ENCODE measurements around the gene ANKRD44. TPM values are rescaled to one million over a fixed set of nuclear protein-coding genes. Genes with fewer than 3 reads are reported as not detected.

The ANKRD44 gene
- total and polyA plus RNA-seq, 2 of the 8 experiments (the other 6 are each of a cell fraction or from before 2014, with no cell fraction given), result 1.2 to 1.3 TPM

- Histone ChIP-seq H3K23me2 (ENCODE audit: low read depth, low read length) (peaks cover 6% of the 10 kb centered on the region), H4K8ac (ENCODE audit: extremely low read depth, insufficient read depth, low read length) (no peak overlapping the region; the same call in 1 of the 2 replicates), H3K4me3 (ENCODE audit: extremely low read depth in 1 of 4, insufficient read depth in 2 of 4, low read depth in 3 of 4, low read length in 4 of 4) (no peak overlapping the region), H3K9me3 (ENCODE audit: insufficient read depth in 2 of 2, low read depth in 1 of 2, low read length in 1 of 2) (no peaks in the 10 kb centered on the region), H2BK5ac (ENCODE audit: low read depth, low read length) (no peak overlapping the region), H4K5ac (ENCODE audit: insufficient read length, low read depth, low read length) (no peak overlapping the region), H3K27ac (ENCODE audit: low read depth, low read length) (no peak overlapping the region), H2AFZ (ENCODE audit: low read length) (no peak overlapping the region), H2BK15ac (ENCODE audit: low read length) (no peak overlapping the region), H3K79me1 (ENCODE audit: low read depth, low read length) (no peaks in the 10 kb centered on the region), H4K91ac (replicated peaks; ENCODE audit: insufficient read length, low read length) (no peak overlapping the region), H3K36me3 (ENCODE audit: control insufficient read depth in 2 of 4, insufficient read depth in 4 of 4, low read length in 3 of 4) (no peaks in the 10 kb centered on the region), H3K27me3 (replicated peaks in 1 of 4; ENCODE audit: control insufficient read depth in 3 of 4, extremely low read depth in 1 of 4, insufficient read depth in 3 of 4, low read length in 3 of 4) (peaks cover 7 to 18% (median 13%) of the 10 kb centered on the region in 4 experiments; a peak in 6 of 7 replicates), H3K18ac (ENCODE audit: extremely low read depth, low read length) (no peak overlapping the region), H3K79me2 (ENCODE audit: control insufficient read depth in 1 of 2, insufficient read depth in 2 of 2, low read length in 2 of 2) (no peaks in the 10 kb centered on the region), H3K4me2 (ENCODE audit: insufficient read depth in 1 of 2, low read depth in 2 of 2, low read length in 2 of 2) (no peak overlapping the region), H3K9ac (replicated peaks in 1 of 4; ENCODE audit: extremely low read depth in 1 of 4, low read depth in 3 of 4, low read length in 3 of 4) (no peak overlapping the region), H4K20me1 (replicated peaks in 1 of 2; ENCODE audit: control insufficient read depth in 1 of 2, insufficient read depth in 2 of 2, low read length in 2 of 2) (no peaks in the 10 kb centered on the region), H3K56ac (replicated peaks; ENCODE audit: insufficient read length, low read depth, low read length) (no peak overlapping the region), H2BK12ac (ENCODE audit: low read depth, low read length) (no peak overlapping the region), H2AK5ac (ENCODE audit: low read depth, low read length) (no peak overlapping the region), H2BK20ac (ENCODE audit: low read length) (no peak overlapping the region), H2BK120ac (replicated peaks; ENCODE audit: low read depth, low read length) (no peak overlapping the region), H3K4ac (replicated peaks; ENCODE audit: insufficient read length, low read depth, low read length) (no peak overlapping the region), H3K23ac (ENCODE audit: insufficient read length) (no peak overlapping the region), H3K4me1 (replicated peaks in 1 of 4; ENCODE audit: control insufficient read depth in 3 of 4, insufficient read depth in 4 of 4, low read length in 3 of 4) (peaks cover 0 to 3% (median 1%) of the 10 kb centered on the region in 4 experiments; a peak in 4 of 7 replicates), H3K14ac (ENCODE audit: insufficient read length) (no peak overlapping the region)
- ChIA-PET CTCF (ENCODE audit: partially characterized antibody) (interaction anchor here (0.8 to 1.0 kb wide), 3 partner anchors 14 to 224 kb away, joined by 3 read pairs; no protein-coding TSS in a partner anchor), POLR2A (ENCODE audit: partially characterized antibody) (no interaction called here)
- no peak for DNase-seq (ENCODE audit: low read depth in 1 of 2, low spot score in 2 of 2)
- 90% methylated on average over 5 of the region's 5 CpGs; no CpG with 5 or more reads in 1 of the 2 experiments for WGBS, 2 experiments (ENCODE audit: extremely low coverage in 1 of 2, insufficient coverage in 1 of 2, insufficient read length in 1 of 2, insufficient replicate concordance in 2 of 2, low coverage in 1 of 2, low lambda C conversion rate in 2 of 2, missing lambda C conversion rate in 1 of 2)
- TF ChIP-seq POLR2AphosphoS5 (IDR thresholded peaks at IDR 0.05; ENCODE audit: low read depth, low read length), result no peak
- TF ChIP-seq SP4 (IDR thresholded peaks at IDR 0.05; ENCODE audit: low read length), result no peak
- no peak for TF ChIP-seq EGR1 (IDR thresholded peaks at IDR 0.05; ENCODE audit: borderline replicate concordance, low read depth, low read length)
- no peak for TF ChIP-seq SP2 (IDR thresholded peaks at IDR 0.05; ENCODE audit: low read length)
- no peak for TF ChIP-seq CHD1 (IDR thresholded peaks at IDR 0.05; ENCODE audit: low read depth, low read length)
- no peak for TF ChIP-seq JUND (IDR thresholded peaks at IDR 0.05; ENCODE audit: low read length)
- no peak for TF ChIP-seq MAFK (IDR thresholded peaks at IDR 0.05; ENCODE audit: low read depth, low read length)
- TF ChIP-seq TBP (IDR thresholded peaks at IDR 0.05; ENCODE audit: low read depth, low read length), result no peak
- no peak for TF ChIP-seq FOSL1 (IDR thresholded peaks at IDR 0.05; ENCODE audit: insufficient read depth, low read depth, low read length)
- TF ChIP-seq NANOG (IDR thresholded peaks at IDR 0.05; ENCODE audit: insufficient read depth, low read depth, low read length, poor library complexity, severe bottlenecking), result no peak
- no peak for TF ChIP-seq POU5F1 (IDR thresholded peaks at IDR 0.05; ENCODE audit: low read depth, low read length)
- no peak for TF ChIP-seq BRCA1 (IDR thresholded peaks at IDR 0.05; ENCODE audit: low read depth, low read length)
- TF ChIP-seq CREB1 (IDR thresholded peaks at IDR 0.05), result no peak
- TF ChIP-seq CHD2 (IDR thresholded peaks at IDR 0.05; ENCODE audit: low read length), result no peak
- no peak for TF ChIP-seq SAP30 (IDR thresholded peaks at IDR 0.05; ENCODE audit: insufficient read depth, insufficient replicate concordance, low read length)
- no peak for FAIRE-seq
Observed at GRCh38 chr2:197306024-197306695, 4.4 kb downstream of the ANKRD44 start.

All from H1 (cell line).